Gastrocnemius medialis (tissue), 4 donors: ENCODE data around the gene MRPL16.

Experiments
- CTCF ChIP-seq, 5 experiments: fragments of 450-650 bp in 3 of 5; fragments of 200-600 bp in 2 of 5; sonication (generic) in 2 of 5; IDR thresholded peaks in 4 of 5; conservative IDR thresholded peaks in 1 of 5; 1 replicate in 4 of 5; 2 replicates in 1 of 5; pipeline ENCODE4 v1.5.1; 2016 to 2019; ENCODE audit warnings: antibody characterized with exemption in 5 of 5, mild to moderate bottlenecking in 3 of 5, moderate library complexity in 3 of 5
- POLR2A ChIP-seq, 2 donors: fragments of 450-650 bp; IDR thresholded peaks; one replicate each; pipeline ENCODE4 v1.6.1; 2017; ENCODE audit warnings: antibody characterized with exemption in 2 of 2, mild to moderate bottlenecking in 2 of 2, moderate library complexity in 2 of 2

GRCh38 chr11:59810911-59811259 is 307 bp upstream of the MRPL16 start:
- TF ChIP-seq CTCF (IDR thresholded peaks at IDR 0.05 in 4 of 5, conservative IDR thresholded peaks at IDR 0.05 in 1 of 5) (no peak), POLR2A (IDR thresholded peaks at IDR 0.05) (no peak)
